H9 (cell line): ENCODE data around the gene NR2F2. TPM values are rescaled to one million over a fixed set of nuclear protein-coding genes. Genes with fewer than 3 reads are reported as not detected.

Experiments
- DNase-seq: peaks from one replicate; pipeline ENCODE4 v3.0.0-alpha.2; 2017
- H2AFZ ChIP-seq: one replicate; pipeline ENCODE4 v1.6.1; 2013; ENCODE audit warnings: mild to moderate bottlenecking, low read length, control low read depth, moderate library complexity
- H2AK5ac ChIP-seq: 2 replicates; pipeline ENCODE4 v1.6.1; 2013; ENCODE audit warnings: low read length, control low read depth, mixed read lengths; ENCODE audit not compliant: insufficient read length
- H2BK120ac ChIP-seq: one replicate; pipeline ENCODE4 v1.6.1; 2013; ENCODE audit warnings: low read depth, mild to moderate bottlenecking, low read length, control low read depth, inconsistent platforms; ENCODE audit not compliant: poor library complexity, severe bottlenecking
- H2BK12ac ChIP-seq: 2 replicates; pipeline ENCODE4 v1.6.1; 2013; ENCODE audit warnings: low read length, control low read depth, mixed read lengths, low read depth; ENCODE audit not compliant: insufficient read length
- H2BK15ac ChIP-seq: 2 replicates; pipeline ENCODE4 v1.6.1; 2013; ENCODE audit warnings: low read depth, low read length, control low read depth
- H2BK20ac ChIP-seq: one replicate; pipeline ENCODE4 v1.6.1; 2013; ENCODE audit warnings: low read depth, mild to moderate bottlenecking, low read length, control low read depth, inconsistent platforms; ENCODE audit not compliant: poor library complexity, severe bottlenecking
- H2BK5ac ChIP-seq: 2 replicates; pipeline ENCODE4 v1.6.1; 2013; ENCODE audit warnings: low read length, control low read depth, mixed read lengths; ENCODE audit not compliant: insufficient read length
- H3K14ac ChIP-seq: 2 replicates; pipeline ENCODE4 v1.6.1; 2013; ENCODE audit warnings: low read length, control low read depth; ENCODE audit not compliant: insufficient read depth
- H3K18ac ChIP-seq: 2 replicates; pipeline ENCODE4 v1.6.1; 2013; ENCODE audit warnings: low read depth, mild to moderate bottlenecking, mixed read lengths, low read length, control low read depth; ENCODE audit not compliant: insufficient read length
- H3K23ac ChIP-seq: 2 replicates; pipeline ENCODE4 v1.6.1; 2013; ENCODE audit warnings: low read length, control low read depth, mixed read lengths, low read depth; ENCODE audit not compliant: insufficient read length
- H3K23me2 ChIP-seq: 2 replicates; pipeline ENCODE4 v1.6.1; 2013; ENCODE audit warnings: low read depth, mild to moderate bottlenecking, mixed read lengths, low read length, control low read depth; ENCODE audit not compliant: insufficient read length, poor library complexity, severe bottlenecking
- H3K27ac ChIP-seq: 2 replicates; pipeline ENCODE4 v1.5.1; 2013; ENCODE audit warnings: low read length, control low read depth, mixed read lengths, low read depth; ENCODE audit not compliant: insufficient read length
- H3K27me3 ChIP-seq: 2 replicates; pipeline ENCODE4 v1.6.1; 2013; ENCODE audit warnings: low read length, control low read depth, inconsistent platforms; ENCODE audit not compliant: insufficient read depth
- H3K4ac ChIP-seq: 2 replicates; pipeline ENCODE4 v1.6.1; 2013; ENCODE audit warnings: low read depth, mild to moderate bottlenecking, control low read depth, inconsistent platforms, low read length, moderate library complexity
- H3K4me1 ChIP-seq: 2 replicates; pipeline ENCODE4 v1.6.1; 2013; ENCODE audit warnings: low read length, control low read depth, inconsistent platforms; ENCODE audit not compliant: insufficient read depth
- H3K4me2 ChIP-seq: 2 replicates; pipeline ENCODE4 v1.6.1; 2013; ENCODE audit warnings: low read length, control low read depth, mixed read lengths; ENCODE audit not compliant: insufficient read length, insufficient read depth
- H3K56ac ChIP-seq: 2 replicates; pipeline ENCODE4 v1.6.1; 2013; ENCODE audit warnings: low read depth, mild to moderate bottlenecking, mixed read lengths, low read length, control low read depth; ENCODE audit not compliant: insufficient read length
- H3K79me1 ChIP-seq: 2 replicates; pipeline ENCODE4 v1.6.1; 2013; ENCODE audit warnings: low read depth, mild to moderate bottlenecking, moderate library complexity, low read length, control low read depth, inconsistent platforms; ENCODE audit not compliant: insufficient read depth, poor library complexity, severe bottlenecking
- H3K79me2 ChIP-seq: 2 replicates; pipeline ENCODE4 v1.6.1; 2013; ENCODE audit warnings: low read length, control low read depth, inconsistent platforms; ENCODE audit not compliant: insufficient read depth
- H3K9ac ChIP-seq: 2 replicates; pipeline ENCODE4 v1.6.1; 2013; ENCODE audit warnings: low read length, control low read depth, mixed read lengths; ENCODE audit not compliant: insufficient read length; ENCODE audit errors: extremely low read depth
- H3K9me3 ChIP-seq: one replicate; pipeline ENCODE4 v1.6.1; 2013; ENCODE audit warnings: low read depth, low read length, inconsistent platforms; ENCODE audit not compliant: control insufficient read depth
- H3T11ph ChIP-seq: one replicate; pipeline ENCODE4 v1.6.1; 2013; ENCODE audit warnings: mild to moderate bottlenecking, low read length, control low read depth, inconsistent platforms
- H4K20me1 ChIP-seq: one replicate; pipeline ENCODE4 v1.6.1; 2013; ENCODE audit not compliant: control insufficient read depth, insufficient read length, insufficient read depth
- H4K5ac ChIP-seq: 2 replicates; pipeline ENCODE4 v1.6.1; 2013; ENCODE audit warnings: low read depth, mild to moderate bottlenecking, mixed read lengths, low read length, control low read depth; ENCODE audit not compliant: insufficient read length
- H4K8ac ChIP-seq: replicated peaks from 2 replicates; pipeline ENCODE4 v1.6.1; 2013; ENCODE audit warnings: low read length, control low read depth, mixed read lengths, low read depth; ENCODE audit not compliant: insufficient read length
- H4K91ac ChIP-seq: 2 replicates; pipeline ENCODE4 v1.6.1; 2013; ENCODE audit warnings: low read depth, mild to moderate bottlenecking, moderate library complexity, mixed read lengths, low read length, control low read depth; ENCODE audit not compliant: insufficient read length
- H3K27ac Mint-ChIP-seq, 3 experiments: 2 replicates in 2 of 3; 3 replicates in 1 of 3; pipeline ENCODE4 v1.8.0; 2020 to 2021; ENCODE audit warnings: mixed read lengths in 3 of 3, mild to moderate bottlenecking in 1 of 3, moderate library complexity in 1 of 3
- H3K27me3 Mint-ChIP-seq: 2 replicates; pipeline ENCODE4 v1.8.0; 2021; ENCODE audit warnings: low read depth, mild to moderate bottlenecking, moderate library complexity, mixed read lengths
- H3K36me3 Mint-ChIP-seq, 3 experiments: 2 replicates in 2 of 3; 3 replicates in 1 of 3; pipeline ENCODE4 v1.8.0; 2020 to 2021; ENCODE audit warnings: low read depth in 3 of 3, mixed read lengths in 3 of 3; ENCODE audit not compliant: insufficient read depth in 1 of 3
- H3K4me1 Mint-ChIP-seq, 2 experiments: 2 replicates each; pipeline ENCODE4 v1.8.0; 2020; ENCODE audit warnings: mixed read lengths in 2 of 2
- H3K4me3 Mint-ChIP-seq, 2 experiments: 2 replicates in 1 of 2; 3 replicates in 1 of 2; pipeline ENCODE4 v1.8.0; 2020 to 2021; ENCODE audit warnings: mild to moderate bottlenecking in 2 of 2, mixed read lengths in 2 of 2, moderate library complexity in 1 of 2
- H3K9me3 Mint-ChIP-seq, 2 experiments: 2 replicates in 1 of 2; 3 replicates in 1 of 2; pipeline ENCODE4 v1.8.0; 2020; ENCODE audit warnings: mild to moderate bottlenecking in 2 of 2, mixed read lengths in 2 of 2, moderate library complexity in 1 of 2
- WGBS: extraction: QIAGEN DNeasy Blood & Tissue Kit; methylation state at CpG from one replicate; pipeline ENCODE4 v1.1.7; 2013; ENCODE audit warnings: missing lambda C conversion rate, low lambda C conversion rate, mixed read lengths; ENCODE audit not compliant: insufficient read length; ENCODE audit errors: extremely low coverage; 5-methylcytosine and 5-hydroxymethylcytosine counted together
- total RNA-seq: library from RNA; stranded (reverse); gene quantifications from 2 replicates; pipeline ENCODE4 v1.2.1, GENCODE V29; 2021
- TF ChIP-seq, protein P1 (sequence below): fragments of 200-600 bp; sonication (generic); conservative IDR thresholded peaks from 3 replicates; pipeline ENCODE4 v1.8.0; 2021; ENCODE audit warnings: antibody characterized with exemption, mild to moderate bottlenecking

Gene NR2F2
- total RNA-seq, 1 experiment from 2014 or later: 0.24 TPM

DNA sequence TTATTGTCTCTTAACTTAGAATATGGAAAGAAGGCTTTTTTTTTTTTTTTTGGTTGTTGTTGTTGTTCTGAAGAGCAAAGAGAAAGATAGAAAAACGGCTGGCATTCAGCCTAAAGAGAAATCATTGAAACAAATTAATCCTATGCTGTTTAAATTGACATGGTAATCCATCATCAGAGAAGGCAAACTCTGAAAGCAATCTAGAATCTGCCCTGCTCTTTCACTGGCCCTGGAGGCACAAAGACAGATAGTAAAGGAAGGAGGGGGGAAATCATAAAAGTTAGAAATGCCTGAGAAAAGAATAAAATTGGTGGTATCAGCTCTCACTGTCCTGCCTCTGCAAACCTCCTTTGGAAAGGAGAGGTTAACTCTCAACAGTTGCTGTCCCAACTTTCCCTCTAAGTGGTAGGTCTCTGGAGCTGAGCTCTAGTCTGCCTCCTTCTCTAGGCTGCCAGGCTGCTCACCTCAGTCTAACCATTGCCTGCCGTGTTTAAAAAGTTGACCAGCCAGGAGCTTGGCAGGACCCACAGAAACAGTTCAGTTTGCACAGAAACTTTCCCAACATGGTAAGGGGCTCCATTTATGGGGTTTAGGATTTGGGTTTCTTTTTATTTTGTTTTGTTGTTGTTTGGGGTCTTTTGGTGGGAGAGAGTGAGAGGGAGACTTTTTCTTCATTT, 13.4 kb upstream of the NR2F2 start:
- Histone ChIP-seq H3K79me1 (no peaks in the 10 kb centered on the region), H2BK15ac (no peak overlapping the region), H4K8ac (no peak overlapping the region), H3K79me2 (no peaks in the 10 kb centered on the region), H3K23ac (no peak overlapping the region), H3K27me3 (peaks cover 23% of the 10 kb centered on the region), H2AFZ (no peak overlapping the region), H2BK20ac (no peak overlapping the region), H3K27ac (no peak overlapping the region), H2BK12ac (no peak overlapping the region), H3K9me3 (no peaks in the 10 kb centered on the region), H2AK5ac (no peak overlapping the region), H3K14ac (no peak overlapping the region), H3K23me2 (peaks cover 10% of the 10 kb centered on the region), H3K56ac (no peak overlapping the region), H4K5ac (no peak overlapping the region), H3K4me2 (no peak overlapping the region), H3T11ph (no peak overlapping the region), H2BK5ac (no peak overlapping the region), H3K9ac (no peak overlapping the region), H3K4ac (no peak overlapping the region), H3K18ac (no peak overlapping the region), H4K20me1 (no peaks in the 10 kb centered on the region), H4K91ac (no peak overlapping the region), H3K4me1 (no peaks in the 10 kb centered on the region; the same call in 1 of the 2 replicates), H2BK120ac (no peak overlapping the region)
- DNase-seq: no peak
- Mint-ChIP-seq H3K4me3 (no peak overlapping the region), H3K27ac (no peak overlapping the region; a peak in 1 of 7 replicates), H3K4me1 (peaks cover 12 to 32% of the 10 kb centered on the region in 2 experiments), H3K27me3 (peaks cover 99% of the 10 kb centered on the region), H3K9me3 (peaks cover 0 to 3% of the 10 kb centered on the region in 2 experiments; a peak in 2 of 5 replicates), H3K36me3 (no peaks in the 10 kb centered on the region)
- TF ChIP-seq, protein P1, sequence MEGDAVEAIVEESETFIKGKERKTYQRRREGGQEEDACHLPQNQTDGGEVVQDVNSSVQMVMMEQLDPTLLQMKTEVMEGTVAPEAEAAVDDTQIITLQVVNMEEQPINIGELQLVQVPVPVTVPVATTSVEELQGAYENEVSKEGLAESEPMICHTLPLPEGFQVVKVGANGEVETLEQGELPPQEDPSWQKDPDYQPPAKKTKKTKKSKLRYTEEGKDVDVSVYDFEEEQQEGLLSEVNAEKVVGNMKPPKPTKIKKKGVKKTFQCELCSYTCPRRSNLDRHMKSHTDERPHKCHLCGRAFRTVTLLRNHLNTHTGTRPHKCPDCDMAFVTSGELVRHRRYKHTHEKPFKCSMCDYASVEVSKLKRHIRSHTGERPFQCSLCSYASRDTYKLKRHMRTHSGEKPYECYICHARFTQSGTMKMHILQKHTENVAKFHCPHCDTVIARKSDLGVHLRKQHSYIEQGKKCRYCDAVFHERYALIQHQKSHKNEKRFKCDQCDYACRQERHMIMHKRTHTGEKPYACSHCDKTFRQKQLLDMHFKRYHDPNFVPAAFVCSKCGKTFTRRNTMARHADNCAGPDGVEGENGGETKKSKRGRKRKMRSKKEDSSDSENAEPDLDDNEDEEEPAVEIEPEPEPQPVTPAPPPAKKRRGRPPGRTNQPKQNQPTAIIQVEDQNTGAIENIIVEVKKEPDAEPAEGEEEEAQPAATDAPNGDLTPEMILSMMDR: no peak
- no CpG with 5 or more reads among the region's 2 CpGs for WGBS
